ENCODE data around the gene UBE2V1.
"Not testable (repeated sequence)": the region's sequence is repeated elsewhere in the genome, so short reads cannot be mapped to it uniquely, and the experiment has no call there.

UBE2V1 gene

DNA sequence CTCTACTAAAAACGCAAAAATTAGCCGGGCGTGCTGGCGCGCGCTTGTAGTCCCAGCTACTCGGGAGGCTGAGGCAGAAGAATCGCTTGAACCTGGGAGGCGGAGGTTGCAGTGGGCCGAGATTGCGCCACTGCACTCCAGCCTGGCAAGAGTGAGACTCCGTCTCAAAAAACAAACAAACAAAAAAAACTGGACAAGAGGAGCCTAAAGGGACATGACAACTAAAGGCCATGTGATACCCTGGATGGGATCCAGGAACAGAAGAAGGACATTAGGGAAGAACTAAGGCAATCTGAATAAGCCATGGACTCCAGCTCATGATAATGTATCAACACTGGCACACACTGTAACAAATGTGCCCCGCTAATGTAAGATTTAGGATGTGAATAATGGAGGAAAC is 24.8 kb upstream of the UBE2V1 start:
- not testable (repeated sequence) for DNase-seq, ATAC-seq

DNA sequence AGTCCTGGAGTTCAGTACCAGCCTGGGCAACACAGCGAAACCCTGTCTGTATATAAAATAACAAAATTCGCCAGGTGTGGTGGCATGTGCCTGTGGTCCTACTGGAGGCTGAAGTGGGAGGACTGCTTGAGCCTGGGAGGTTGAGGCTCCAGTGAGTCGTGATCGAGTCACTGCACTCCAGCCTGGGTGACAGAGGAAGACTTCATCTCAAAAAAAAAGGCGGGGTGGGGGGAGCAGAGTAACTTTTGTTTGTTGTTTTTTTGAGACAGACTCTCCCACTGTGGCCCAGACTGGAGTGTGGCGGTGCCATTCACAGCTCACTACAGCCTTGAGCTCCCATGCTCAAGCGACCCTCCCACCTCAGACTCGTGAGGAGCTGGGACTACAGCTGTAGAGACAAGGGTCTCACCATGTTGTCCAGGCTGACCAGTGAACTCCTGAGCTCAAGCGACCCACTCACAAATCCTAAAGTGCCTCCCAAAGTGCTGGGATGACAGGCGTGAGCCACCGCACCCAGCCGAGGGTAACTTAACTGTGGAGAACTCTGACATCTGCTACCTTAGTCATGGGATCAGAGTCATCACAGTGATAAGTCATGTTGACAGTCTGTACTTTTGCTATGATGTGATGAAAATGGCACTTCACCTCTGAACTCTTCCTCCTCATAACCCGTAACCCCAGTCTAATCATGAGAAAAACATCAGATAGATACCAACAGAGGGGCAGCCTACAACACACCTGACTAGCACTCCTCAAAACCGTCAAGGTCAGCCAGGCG is 24.1 kb upstream of the UBE2V1 start:
- ATAC-seq (peak; percentile 50), DNase-seq (no peak)

DNA sequence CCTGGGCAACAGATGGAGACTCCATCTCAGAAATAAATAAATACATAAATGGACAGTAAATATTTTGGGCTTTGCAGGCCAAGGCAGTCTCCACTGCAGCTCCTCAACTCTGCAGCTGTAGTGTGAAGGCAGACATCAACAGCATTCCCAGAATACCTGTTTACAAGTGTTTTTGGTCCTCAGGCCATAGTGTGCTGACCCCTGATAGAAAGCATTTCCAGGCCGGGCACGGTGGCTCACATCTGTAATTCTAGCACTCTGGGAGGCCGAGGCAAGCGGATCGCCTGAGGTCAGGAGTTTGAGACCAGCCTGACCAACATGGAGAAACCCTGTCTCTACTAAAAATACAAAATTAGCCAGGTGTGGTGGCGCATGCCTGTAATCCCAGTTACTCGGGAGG is 22.2 kb upstream of the UBE2V1 start:
- not testable (repeated sequence) for ATAC-seq, DNase-seq

DNA sequence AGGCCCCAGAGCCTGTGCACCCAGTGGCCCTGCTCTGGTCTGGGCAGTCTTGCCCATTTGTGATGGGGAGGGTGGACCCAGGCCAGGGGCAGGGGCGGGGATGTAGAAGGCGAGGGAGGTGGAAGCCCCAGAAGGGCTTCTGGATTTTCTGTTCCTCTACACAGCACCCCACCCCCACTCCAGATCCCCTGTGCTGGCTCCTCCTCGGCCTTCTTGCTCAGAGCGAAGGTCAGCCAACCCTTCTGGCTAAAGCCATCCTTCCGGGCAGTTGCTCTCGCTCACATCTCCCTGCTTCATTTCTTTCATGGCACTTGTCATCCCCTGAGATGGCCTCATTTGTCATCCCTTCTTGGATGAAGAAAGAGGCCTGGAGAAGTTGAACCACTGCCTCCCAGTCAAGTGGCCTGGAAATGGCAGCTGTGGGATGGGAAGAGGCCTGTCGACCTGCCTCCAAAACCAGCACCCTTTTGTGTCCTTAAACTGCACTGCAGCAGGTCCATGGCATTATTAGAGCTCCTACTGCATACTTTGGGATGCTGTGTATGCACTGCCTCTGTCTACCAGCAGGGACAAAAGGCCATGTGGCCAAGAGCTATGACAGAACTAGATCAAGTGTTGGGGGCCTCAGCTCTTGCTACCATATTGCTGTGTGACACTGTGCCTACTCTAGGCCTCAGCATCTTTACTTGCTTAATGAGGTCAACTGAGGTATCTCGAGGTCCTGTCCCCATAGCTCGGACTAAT is 20.7 kb upstream of the UBE2V1 start:
- ATAC-seq, result no peak
- no peak for DNase-seq

DNA sequence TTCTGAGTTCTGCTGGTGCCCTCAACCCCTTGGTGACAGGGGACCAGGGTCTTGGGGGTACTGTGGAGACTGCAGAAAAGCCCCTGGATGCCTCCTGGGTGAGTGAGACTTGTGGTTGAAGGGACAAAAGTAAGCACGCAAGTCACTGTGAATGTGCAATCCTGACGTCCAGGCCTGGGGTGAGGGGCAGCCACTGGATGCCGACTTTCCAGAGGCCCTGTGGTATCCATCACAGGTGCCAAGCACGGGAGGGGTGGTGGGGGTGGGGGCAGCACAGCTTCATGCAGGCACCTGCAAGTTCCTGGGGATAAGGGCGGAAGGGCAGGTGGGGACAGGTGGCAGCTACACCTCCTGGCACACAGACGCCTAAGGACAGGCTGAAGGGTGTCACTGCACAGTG is 20.1 kb upstream of the UBE2V1 start:
- no peak for ATAC-seq
- DNase-seq, result no peak

DNA sequence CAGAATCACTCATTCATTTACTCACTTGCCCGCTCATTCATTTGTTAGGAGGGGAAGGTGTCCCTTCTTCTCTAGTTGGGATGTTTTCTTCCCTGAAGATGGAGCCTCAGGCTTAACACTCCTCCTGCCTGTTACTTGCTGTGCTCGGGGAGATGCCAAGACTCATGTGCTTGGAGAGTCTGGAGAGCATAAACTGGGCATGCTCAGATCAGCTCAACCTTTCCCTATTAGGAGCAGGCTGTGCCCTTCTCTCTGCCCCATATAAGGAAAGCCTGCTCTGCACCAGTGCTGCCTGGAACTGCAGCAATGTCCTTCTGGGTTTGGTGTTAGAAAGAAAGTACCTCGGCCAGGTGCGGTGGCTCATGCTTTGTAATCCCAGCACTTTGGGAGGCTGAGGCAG is 18.0 kb upstream of the UBE2V1 start:
- no peak for ATAC-seq
- DNase-seq, result no peak

DNA sequence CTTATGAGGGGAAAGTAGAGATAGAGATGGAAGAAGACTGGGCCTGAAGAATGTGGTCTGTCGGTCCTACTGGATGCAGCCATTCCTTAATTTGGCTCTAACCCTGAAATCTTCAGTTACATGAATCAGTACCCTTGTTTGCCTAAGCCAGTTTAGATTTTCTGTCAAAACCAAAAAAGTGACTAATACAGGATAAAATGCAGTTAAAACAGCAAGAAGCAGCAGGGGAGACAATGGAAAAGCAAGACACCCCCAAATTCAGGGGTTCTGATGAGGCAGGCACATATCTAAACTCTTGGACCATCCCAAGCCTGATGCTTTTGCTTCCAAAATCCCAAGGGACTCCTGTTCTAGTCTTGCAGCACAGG is 17.4 kb upstream of the UBE2V1 start:
- DNase-seq, result no peak
- no peak for ATAC-seq

DNA sequence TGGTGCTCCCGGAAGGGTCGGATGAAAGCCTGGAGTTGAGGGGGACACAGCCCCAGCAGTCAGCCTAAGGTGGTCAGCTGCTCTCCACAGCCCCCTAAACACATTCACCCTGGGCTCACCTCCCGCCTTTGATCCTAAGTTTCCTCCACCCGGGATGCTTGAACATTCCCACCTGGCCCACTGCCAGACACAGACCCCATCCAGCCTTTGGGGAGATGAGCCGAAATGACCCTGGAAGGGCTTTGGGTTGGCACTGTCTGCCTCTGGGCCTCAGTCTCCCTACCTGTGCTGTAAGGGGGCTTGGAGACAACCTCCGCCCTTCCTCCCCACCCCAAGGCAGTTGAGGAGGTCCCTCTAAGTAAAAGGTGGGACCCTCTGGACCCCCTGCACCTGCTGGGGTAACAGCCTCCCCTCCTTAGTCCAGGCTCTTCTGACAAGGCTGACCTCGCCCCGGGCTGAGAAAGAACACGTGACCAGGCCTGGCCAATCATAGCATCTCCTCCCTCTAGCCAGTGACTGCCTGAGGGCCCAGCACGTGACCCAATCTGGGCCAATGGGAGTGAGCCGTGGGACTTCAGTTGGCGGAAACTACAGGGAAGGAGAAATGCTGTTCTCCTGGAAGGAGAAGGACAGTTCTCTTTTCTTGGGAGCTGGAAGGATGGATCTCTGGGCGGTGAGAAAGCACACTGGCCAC is 16.9 kb upstream of the UBE2V1 start:
- DNase-seq, result no peak
- peak; percentile 34 for ATAC-seq

DNA sequence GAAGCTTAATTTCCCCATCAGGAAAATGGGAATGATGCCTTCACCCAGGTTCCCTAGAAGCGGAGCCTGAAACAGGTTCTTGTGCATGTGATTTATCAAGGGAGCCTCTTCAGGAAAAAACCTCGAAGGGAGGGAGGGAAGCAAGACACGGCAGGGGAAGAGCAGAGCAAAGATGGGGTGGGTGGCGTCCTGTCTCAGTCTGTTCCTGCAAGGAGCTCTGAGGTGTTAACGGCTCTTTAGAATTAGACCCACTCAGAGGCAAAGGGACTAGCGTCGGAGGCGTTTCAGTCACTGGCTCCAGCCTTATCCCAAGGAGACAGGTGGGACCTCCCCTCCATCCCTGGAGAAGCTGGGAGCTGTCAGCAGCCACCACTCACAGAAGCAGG is 15.6 kb upstream of the UBE2V1 start:
- DNase-seq, result no peak
- no peak for ATAC-seq

DNA sequence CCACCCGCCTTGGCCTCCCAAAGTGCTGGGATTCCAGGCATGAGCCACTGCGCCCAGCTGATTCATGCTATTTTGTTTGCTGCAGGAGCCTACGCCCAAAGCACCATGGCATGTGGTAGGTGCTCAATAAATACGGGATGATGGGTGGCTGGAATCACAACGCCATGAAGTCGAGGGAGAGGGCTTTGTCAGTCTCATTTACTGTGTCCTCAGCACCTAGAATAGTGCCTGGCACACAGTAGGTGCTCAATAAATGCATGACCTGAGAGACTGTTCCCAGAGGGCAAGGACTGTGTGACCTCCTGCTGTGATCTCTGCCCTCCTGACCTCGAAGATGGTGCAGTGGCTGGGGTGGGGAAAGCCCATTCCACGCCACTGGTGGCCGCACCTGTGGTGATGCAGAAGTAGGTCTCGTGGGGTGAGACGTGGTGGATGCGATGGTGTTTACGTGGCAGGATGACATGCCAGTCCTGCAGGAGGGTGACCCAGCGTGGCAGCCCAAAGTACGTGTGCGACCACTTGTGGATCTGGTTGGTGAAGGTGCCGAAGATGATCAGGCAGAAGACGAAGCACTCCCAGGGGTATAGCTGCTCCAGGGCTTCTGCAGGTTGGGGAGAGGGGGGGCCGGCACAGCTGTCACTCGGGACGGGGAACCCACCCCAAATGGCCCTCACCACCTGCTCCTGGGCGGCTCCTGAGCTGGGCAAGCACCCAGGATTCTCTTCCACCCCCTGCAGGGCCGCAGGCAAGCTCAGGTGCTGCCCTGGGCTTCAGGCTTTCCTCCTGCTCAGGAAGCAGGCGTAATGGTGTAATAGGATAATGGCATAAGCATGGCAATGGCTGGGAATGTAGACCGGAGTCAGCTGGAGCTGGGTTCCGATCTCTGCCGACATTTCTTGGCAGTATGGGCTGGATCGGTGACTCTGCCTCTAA is 14.9 kb upstream of the UBE2V1 start:
- DNase-seq, result no peak
- ATAC-seq, result no peak

DNA sequence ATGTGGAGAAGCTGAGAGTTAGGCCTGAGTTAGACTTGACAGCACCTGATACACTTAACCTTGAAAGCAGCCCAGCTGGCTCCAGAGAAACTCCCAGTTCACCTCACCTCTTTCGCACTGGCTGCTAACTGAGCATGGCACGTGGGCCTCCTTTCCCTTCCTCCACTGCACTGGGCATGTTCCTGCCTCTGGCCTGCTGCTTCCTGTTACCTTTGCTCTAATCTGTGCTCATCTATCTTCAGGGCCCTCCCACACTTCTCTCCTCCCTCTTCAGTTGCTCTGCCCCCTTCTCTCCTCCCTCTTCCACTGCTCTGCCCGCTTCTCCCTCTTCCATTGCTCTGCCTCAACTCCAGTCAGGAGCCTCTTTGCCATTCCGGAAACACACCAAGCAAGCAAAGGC is 13.7 kb upstream of the UBE2V1 start:
- no peak for ATAC-seq
- no peak for DNase-seq

DNA sequence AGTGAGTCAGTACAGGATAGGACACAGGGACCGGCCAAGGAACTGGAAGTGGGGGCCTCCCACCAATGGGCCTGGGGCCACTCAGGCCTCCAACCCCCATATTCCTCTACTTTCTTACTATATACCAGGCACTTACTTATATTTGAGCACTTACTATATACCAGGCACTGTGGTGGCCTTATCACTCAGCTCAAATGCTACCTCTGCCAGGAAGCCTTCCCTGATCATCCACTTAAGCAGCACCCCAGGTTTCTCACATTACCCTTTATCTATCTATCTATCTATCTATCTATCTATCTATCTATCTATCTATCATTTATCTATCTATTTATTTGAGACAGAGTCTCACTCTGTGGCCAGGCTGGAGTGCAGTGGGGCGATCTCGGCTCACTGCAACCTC is 12.3 kb upstream of the UBE2V1 start:
- ATAC-seq (no peak), DNase-seq (no peak)

DNA sequence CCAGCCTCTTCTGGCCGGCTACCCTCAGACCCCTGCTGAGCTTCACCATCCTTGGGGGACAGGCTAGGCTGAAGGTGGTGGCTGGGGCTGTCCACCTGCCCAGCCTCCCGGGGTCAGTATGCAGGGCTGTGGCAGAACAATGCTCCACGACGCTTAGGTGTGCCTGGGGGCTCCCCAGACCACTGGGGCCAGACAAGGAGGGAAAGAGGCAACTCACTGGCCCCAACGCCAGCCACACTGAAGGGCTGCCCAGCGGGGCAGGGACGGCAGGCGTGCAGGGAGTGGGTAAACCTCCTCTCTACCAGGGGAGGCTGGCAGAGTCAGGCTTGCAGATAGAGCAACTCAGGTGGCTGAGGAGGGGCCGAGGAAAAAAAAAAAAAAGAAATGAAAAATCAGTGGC is 11.5 kb upstream of the UBE2V1 start:
- ATAC-seq (no peak), DNase-seq (no peak)

DNA sequence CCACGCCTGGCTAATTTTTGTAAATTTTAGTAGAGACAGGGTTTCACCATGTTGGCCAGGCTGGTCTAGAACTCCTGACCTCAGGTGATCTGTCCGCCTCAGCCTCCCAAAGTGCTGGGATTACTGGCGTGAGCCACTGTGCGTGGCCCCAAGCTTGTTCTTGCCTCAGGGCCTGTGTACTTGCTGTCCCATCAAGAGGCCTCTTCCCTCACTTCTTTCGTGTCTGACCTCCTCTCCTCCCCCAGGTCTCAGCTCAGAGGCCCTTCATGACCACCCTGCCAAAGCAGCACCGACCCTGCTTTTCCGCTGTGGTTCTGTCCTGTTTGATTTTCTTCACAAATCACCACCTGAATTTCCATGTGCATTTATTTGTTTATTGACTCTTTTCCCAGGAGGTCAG is 10.5 kb upstream of the UBE2V1 start:
- DNase-seq (no peak), ATAC-seq (no peak)

DNA sequence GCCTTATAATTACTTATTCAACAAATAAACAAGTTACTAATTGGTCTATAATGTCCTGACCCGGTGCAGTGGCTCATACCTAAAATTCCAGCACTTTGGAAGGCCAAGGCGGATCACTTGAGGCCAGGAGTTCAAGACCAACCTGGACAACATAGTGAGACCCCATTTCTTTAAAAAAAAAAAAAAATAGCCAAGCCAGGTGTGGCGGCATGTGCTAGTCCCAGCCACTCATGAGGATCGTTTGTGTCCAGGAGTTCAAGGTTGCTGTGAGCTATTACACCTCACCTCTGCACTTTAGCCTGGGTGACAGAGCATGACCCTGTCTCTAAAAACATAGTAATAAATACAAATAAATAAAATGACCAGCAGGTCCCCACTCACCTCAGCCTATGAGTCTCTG is 9.8 kb upstream of the UBE2V1 start:
- no peak for ATAC-seq

DNA sequence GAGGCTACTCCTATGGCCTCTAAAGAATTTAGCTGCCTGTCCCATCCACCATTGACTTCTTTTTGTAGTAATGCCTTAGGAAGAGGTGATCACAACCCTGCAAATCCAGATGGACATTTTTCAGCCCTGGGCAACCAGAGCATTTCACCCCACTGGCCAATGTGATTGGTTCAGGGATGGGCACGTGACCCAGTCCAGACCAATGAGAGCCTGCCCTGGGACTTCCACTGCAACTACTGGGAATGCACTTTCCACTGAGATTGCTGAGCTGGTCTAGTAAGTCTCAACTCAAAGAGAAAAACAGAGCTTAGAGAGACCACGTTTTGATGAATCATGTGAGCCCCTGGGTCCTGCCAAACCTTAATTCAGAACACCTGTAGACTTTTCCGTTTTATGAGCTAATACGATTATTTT is 8.9 kb upstream of the UBE2V1 start:
- ATAC-seq (no peak), DNase-seq (no peak)

More for the DNA sequence above, 9.8 kb upstream of the UBE2V1 start:
- no peak for DNase-seq

DNA sequence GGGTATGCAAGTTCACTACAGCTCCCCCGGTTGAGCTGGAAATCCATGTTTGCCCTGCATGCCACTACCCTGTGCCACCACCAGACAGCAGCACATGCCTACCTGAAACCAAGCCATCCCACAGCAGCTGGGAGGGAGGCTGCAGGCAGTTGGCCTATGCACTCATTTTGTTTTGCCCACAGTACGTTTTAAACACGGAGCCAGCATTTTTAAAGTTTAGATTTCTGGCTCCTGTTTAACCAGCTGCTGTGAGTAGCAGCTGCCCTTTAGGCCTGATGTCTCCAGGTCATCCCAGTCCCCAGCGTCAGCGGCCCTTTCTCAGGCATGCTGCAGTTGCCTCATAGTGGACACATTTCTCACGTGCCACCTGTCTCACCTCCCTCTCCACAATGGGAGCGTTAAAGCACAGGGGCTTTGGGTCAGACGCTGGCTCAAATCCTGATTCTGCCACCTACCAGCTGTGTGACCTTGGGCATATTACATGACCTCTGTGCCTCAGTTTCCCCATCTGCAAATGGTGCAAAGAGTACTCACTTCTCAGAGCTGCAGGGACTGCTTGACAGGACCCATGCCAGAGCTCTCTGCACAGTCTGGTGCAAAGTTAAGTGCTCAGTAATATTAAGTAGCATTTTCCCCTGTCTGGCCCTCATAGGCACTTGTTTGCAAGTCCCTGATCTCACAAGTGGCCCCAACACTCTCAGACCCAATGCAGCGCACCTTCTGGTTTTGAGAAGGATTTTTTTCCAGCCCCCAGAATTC is 8.2 kb upstream of the UBE2V1 start:
- ATAC-seq (peak; percentile 70), DNase-seq (peak; percentile 53)

DNA sequence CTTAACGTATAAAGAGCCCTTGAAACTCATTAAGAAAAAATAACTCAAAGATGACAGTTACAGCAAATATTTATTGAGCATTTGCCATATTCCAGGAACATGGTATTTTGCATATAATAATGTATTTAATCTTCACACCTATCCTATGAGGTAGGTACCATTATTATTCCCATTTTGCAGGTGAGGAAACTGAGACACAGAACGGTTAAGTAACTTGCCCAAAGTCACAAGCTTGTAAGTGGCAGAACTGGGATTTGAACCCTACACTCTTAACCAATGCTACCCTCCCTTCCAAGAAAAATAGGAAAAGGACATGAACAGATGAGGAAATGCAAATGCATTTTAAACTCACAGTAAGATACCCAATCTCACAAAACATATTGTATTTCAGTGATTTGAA is 5.3 kb upstream of the UBE2V1 start:
- no peak for ATAC-seq

DNA sequence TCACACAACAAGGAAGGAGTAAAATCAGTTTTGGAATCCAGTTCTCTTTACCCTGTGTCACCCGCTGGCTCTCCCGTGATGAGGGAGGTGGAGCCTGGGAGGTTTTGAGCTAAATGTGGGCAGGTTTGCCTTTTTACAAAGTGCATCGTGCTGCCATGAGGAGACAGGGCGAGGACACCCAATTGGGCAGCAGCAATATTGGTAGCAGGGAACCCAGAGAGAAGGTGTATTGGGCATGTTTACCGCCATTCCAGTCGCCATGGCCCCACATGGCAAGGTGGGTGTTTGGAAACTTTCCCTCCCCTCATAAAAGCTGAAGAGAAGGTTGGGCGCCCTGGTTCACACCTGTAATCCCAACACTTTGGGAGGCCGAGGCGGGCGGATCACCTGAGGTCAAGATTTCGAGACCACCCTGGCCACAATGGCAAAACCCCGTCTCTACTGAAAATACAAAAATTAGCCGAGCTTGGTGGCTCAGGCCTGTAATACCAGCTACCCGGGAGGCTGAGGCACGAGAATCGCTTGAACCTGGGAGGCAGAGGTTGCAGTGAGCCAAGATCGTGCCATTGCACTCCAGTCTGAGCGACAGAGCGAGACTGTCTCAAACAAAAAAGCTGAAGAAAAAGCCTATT is 3.5 kb upstream of the UBE2V1 start:
- DNase-seq (no peak), ATAC-seq (no peak)

More for the DNA sequence above, 5.3 kb upstream of the UBE2V1 start:
- no peak for DNase-seq

DNA sequence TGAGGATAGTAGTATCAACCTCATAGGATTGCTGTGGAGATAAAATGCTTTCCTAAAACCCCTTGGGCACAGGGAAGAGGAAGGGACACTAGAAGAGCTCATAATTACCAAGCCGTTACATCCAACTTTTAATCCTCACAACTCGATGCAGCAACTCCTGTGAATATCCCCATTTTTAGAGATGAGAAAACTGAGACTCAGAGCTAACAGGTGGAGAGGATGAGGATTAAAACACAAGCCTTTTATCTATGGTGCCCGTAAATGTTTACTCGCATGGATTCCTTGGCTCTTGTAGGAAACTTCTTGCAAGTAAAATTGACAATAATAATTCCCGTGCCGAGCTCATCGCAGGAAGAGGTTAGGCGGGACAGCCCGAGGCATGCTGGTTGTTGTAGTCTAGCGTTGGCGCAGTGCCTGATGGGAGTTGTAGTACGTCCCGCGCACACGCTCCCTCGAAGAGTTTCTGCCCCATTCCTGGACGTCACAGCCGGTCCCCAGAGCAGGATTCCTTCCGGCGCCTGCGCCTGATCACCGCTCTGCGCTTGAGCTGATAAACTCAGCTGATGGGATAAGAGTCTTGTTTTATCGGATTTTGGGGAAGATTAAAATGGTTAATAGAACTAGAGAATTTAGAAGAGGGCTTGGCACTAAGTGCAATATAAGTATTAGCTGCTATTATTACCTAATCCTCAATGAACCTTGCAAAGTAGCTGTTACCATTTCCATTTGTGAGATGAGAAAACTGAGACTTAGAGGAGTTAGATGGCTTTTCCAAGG is 2.8 kb upstream of the UBE2V1 start:
- ATAC-seq (peak; percentile 87), DNase-seq (peak; percentile 91)
